Measurements from ENCODE around the gene PGAP2.

PGAP2 gene

DNA sequence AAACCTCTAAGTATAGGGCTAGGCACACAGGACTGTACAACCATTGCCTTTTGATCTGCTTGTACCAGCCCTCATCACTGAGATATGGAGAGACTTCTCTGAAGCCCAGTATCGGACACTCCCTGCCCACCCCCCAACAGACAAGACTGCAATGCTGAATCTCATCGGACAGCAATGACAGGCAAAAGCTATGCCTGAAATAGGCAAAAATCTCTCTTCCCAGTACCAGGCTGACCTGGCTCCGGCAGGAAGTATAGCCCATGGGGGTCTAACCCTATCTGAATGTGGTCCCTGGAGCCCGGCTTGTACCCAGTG, 25.9 kb downstream of the PGAP2 start:
- DNase-seq: no peak

GRCh38 chr11:3834664-3835461, 26.5 kb downstream of the PGAP2 start:
- no peak for DNase-seq

DNA sequence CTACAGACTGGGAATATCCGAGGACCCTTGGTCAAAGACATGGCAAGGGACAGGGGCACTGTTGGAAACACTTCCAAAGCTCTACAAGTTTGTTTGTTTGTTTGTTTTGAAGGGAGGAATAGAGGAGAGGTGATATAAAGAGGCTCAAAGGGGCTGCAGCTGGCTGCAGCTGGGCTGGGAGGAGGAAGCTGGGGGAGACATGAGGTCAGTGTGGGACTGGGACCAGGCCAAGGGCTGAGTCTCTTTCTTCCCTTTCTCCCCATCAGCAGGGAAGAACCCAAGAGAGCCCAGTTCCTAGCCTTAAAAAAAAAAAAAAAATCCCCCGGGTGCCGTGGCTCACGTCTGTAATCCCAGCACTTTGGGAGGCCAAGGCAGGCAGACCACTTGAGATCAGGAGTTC, 27.4 kb downstream of the PGAP2 start:
- no peak for DNase-seq

GRCh38 chr11:3836903-3837302, 28.5 kb downstream of the PGAP2 start:
- no peak for DNase-seq

DNA sequence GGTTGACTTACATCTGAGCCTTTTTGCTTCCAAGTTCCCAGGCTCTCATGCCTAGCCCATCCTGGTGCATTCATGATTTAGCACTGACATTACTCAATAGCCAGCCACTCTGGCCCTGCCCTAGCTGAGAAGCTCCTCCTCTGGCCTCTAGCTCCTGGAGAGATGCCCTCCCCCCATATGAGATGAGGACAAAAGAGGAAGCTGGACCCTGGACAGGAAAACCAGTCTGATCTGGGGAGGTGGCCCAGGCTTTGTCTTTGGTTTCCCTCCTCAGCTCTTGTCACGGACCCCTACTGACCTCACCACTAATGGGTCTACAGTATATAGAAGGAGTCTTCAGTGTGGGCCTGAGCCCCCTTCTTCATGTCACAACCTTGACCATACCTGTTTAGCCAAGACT, 29.4 kb downstream of the PGAP2 start:
- no peak for DNase-seq

DNA sequence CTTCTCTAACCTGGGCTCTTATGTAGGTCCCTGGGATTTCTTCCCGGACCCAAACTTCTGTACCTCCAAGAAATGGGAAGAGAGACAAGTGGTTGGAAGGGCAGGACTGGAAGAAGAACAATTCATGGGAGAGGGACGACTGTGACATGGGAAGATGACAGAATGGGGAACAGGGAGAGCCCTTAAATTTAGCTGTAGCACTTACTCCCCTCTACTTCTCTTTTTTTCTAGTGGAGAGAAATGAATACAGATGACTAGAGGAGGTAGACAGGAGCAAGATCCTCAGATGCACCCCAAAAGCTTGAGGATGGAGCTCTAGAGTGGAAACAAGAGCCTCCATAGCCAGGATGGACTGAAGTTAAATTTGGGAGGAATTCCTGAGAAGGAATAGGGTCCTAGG, 30.1 kb downstream of the PGAP2 start:
- no peak for DNase-seq

DNA sequence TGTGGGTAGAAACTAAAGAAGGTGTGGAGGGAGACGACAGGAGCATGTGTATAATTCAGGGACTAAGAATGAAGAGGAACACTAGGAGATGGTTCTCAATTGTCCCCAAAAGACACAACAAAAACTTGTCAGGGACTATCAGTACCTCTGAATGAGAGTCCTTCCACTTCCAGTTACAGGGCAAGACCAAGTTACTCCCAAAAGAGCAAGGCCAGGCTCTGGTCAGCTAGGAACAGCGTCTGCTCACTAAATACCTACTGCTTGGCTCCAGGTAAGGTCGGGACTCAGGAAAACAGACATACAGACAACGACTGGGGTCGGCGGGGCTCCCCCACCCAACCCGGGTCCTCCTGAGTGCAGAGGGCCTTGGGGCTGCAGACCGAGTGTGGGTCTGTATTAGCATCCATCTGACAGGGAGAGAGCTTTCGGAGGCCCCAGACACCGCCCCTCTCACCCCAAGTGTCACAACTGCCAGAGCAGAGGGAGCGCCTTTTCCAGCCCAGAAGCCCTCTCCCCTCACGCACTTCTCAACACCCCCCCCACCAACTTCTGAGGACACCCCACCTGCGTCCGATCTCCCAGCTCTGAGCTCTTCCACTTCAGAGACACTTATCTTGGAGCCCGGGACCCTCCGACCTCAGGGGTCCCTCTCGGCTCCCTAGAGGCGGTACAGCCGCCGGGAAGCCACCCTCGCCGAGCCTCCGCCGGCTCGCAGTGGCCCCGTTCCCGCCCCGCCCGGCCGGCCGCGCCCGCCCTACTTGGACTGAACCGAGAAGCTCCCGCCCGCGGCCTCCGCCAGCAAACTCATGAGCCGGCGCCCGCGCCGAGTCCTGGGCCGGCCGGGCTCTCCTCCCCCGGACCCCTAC, 31.9 kb downstream of the PGAP2 start:
- no peak for DNase-seq

DNA sequence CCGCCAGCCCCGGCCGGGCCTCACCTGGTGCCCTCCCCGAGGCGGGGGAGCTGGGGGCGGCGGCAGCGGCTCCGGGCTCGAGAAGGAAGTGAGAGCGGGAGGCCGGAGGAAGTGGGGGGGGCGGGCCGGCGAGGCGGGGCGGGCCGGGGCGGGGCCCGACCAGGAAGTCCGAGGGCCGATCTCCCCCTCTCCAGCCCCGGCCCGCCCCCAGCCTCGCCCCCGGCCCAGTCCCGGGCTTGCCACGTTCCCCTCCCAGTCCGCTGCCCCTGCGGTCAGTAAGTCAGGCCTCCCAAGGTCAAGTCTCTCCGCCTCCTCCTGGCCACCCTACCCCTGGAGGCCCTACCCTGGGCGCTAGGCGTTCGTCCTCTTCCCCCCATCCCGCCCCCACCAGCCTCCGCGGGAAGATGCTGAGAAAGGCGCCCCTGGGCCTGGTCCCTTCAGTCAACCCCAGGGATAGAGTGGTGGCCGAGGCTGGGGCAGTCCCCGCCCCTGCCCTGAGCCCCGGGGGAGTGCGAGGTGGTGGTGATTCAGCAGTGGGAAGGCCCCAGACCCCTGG, 32.6 kb downstream of the PGAP2 start, which contains the start of gene RHOG:
TSS of gene RHOG (minus strand) at position 90 of the 556 bp plus-strand sequence. CDS start 12,821 bp downstream, outside the sequence.
- DNase-seq: peak; percentile 21

- peak; percentile 21 for DNase-seq
Observed at GRCh38 chr11:3841426-3842350, 33.3 kb downstream of the PGAP2 start.

DNA sequence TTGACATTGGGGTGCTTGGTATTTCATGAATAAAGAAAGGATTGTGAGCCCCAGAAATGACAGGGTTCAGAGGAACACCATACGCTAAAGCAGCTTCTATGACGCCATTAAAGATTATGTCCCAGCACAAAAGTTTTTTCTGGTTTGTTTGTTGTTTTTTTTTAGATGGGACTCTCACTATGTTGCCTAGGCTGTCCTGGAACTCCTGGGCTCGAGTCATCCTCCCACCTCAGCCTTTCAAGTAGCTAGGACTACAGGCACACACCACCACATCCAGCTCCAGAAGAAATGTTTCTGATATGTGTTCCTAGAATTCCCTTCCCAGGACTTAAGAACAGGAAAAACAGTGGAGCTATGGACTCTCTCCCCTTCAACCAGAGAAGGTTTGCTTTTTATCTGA, 35.0 kb downstream of the PGAP2 start:
- no peak for DNase-seq

- no peak for DNase-seq
Observed at GRCh38 chr11:3845246-3845645, 36.9 kb downstream of the PGAP2 start.

GRCh38 chr11:3845670-3846069, 37.3 kb downstream of the PGAP2 start:
- no peak for DNase-seq

GRCh38 chr11:3849297-3849874, 41.0 kb downstream of the PGAP2 start:
- DNase-seq: no peak

DNA sequence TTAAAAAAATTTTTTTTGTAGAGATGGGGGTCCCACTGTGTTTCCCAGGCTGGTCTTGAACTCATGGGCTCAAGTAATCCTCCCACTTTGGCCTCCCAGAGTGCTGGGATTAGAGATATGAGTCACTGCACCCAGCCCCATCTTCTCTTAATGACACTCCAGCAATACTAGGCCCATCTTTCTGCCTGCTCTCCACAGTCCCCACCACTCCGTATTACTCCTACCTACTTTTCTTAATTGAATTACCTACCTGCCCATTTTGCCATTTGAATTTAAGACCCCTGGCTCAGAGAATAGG, 45.1 kb downstream of the PGAP2 start:
- no peak for DNase-seq

- no peak for DNase-seq
Observed at GRCh38 chr11:3853899-3854659, 45.7 kb downstream of the PGAP2 start.

- no peak for DNase-seq
Observed at GRCh38 chr11:3854660-3854976, 46.3 kb downstream of the PGAP2 start.

DNA sequence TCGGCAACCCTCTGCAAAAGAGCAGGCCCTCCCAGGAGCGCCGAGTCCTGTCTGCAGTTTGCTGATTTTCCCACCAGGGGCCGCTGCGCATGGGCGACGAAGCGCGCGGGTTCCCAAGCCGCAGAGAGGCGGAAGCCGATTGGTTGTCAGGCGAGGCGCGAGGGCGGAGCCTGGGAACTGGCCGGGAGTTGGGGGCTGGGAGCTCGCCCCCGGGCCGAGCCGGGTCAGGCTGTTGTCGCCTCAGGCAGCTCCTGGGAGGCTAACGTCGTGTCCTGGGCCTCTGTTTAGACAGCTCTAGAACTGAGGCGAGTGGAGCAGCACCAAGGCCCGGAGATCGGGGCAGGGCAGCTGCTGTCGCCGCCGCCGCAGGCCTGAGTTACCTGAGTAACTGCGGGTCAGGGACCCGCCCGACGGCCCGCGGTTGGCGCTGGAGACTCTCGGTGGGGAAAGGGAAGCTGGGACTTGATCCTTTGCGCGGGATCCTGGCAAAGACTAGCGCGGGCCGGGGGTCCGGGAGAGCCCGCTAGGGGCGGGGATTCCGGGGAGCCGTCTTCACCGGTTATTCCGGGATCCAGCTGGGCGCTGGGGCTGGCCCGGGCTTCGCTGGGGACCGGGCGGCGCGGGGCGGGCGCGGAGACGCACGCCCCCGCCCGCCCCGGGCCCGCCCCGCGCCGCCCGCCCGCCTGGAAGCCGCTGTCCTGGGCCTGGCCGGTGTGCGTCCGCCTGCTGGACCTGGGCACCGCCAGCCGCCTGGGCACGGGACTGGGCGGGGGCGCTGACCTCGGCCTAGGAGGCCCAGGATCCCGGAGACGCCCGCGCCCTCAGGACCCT, 46.8 kb downstream of the PGAP2 start, which contains the start of gene STIM1:
TSS of gene STIM1 (plus strand) at position 688 of the 831 bp plus-strand sequence. CDS start 607 bp downstream, outside the sequence.
- peak; percentile 61 for DNase-seq

- DNase-seq: no peak
Observed at GRCh38 chr11:3855808-3856491, 47.6 kb downstream of the PGAP2 start.

DNA sequence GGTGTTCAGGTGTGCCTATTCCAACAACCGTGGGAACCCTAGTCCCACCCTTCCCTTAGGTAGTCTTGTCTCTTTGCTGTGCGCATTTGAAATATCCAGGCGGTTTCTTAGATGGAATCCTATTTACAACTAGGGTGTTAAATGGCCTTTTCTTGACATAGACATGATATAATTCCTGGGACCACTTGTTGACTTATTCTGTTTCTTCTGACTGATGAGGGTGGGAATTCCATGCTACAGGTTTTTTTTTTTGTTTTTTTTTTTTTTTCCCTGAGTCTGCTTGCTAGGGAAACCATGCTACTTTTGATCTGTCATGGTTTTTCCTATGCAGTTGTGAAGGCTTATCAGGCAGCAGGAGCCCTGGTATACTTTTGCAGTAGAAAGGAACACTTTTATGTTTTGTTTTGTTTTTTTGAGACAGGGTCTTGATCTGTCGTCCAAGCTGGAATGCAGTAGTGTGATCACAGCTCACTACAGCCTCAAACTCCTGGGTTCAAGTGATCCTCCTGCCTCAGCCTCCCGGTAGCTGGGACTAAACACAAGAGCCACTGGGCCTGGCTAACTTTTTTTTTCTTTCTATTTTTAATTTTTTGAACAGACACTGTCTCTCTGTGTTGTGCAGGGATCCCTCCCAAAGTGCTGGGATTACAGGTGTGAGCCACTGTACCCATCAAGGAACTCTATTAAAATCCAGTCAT, 48.6 kb downstream of the PGAP2 start:
- DNase-seq: no peak

DNA sequence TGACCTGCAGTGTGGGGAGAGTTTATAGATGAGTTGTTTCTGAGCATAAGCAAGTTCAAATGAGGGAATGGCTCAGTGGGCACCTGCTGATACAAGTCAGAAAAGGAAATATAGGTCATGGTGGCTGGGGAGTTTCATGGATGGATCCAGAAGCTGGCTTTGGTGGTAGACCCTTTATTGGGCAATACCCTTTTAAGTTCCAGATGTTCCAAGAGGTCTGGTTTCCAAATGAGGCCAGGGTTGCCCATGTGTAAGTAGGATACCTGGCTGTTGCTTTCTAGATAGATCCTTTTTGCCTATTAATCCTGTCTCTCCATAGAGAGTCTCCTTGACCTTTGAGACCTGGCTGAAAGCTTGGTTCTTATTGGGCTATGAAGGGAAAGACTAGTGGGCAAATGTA, 49.3 kb downstream of the PGAP2 start:
- DNase-seq: no peak

Data from NCI-H1436 treated with DMSO at 0.1 percent for 48 hours (cell line).